Measurements from ENCODE around the gene FASN.
A peak's percentile ranks its signal among the peaks of the same experiment; 100 is the strongest.

- TF ChIP-seq CTCF (IDR thresholded peaks at IDR 0.05) (peak in 5 of 7 experiments; percentile 46 to 85 (median 74)), POLR2A (IDR thresholded peaks at IDR 0.05) (peak in 2 of 4 donors; percentile 50 to 81), EP300 (IDR thresholded peaks at IDR 0.05) (no peak)
These were observed 60.7 kb downstream of the FASN start, which contains the start of gene DCXR for GRCh38 chr17:82037092-82037888.
